Measurements from ENCODE around the gene CDK17. TPM values are rescaled to one million over a fixed set of nuclear protein-coding genes. Genes with fewer than 3 reads are reported as not detected.

CDK17 gene
- total RNA-seq, 1 donor: 73.8 TPM

- peak; percentile 27 for DNase-seq (ENCODE audit: low read depth)
- no peak for TF ChIP-seq CTCF (IDR thresholded peaks at IDR 0.05; ENCODE audit: insufficient read depth, low read depth, low read length)
- no peak overlapping the region for H3K4me3 ChIP-seq (ENCODE audit: low read depth, low read length)
Measured at GRCh38 chr12:96237035-96237434, 163.2 kb downstream of the CDK17 start.

GRCh38 chr12:96236221-96236822, 163.9 kb downstream of the CDK17 start:
- no peak for DNase-seq (ENCODE audit: low read depth)
- H3K4me3 ChIP-seq (ENCODE audit: low read depth, low read length): no peak overlapping the region
- TF ChIP-seq CTCF (IDR thresholded peaks at IDR 0.05; ENCODE audit: insufficient read depth, low read depth, low read length): no peak

GRCh38 chr12:96235484-96235826, 164.8 kb downstream of the CDK17 start:
- H3K4me3 ChIP-seq (ENCODE audit: low read depth, low read length): no peak overlapping the region
- no peak for DNase-seq (ENCODE audit: low read depth)
- no peak for TF ChIP-seq CTCF (IDR thresholded peaks at IDR 0.05; ENCODE audit: insufficient read depth, low read depth, low read length)

- TF ChIP-seq CTCF (IDR thresholded peaks at IDR 0.05; ENCODE audit: insufficient read depth, low read depth, low read length): no peak
- H3K4me3 ChIP-seq (ENCODE audit: low read depth, low read length): no peak overlapping the region
- DNase-seq (ENCODE audit: low read depth): no peak
Measured at GRCh38 chr12:96234591-96235483, 165.4 kb downstream of the CDK17 start.

- peak; percentile 82 for DNase-seq (ENCODE audit: low read depth)
- H3K4me3 ChIP-seq (ENCODE audit: low read depth, low read length): no peak overlapping the region
- TF ChIP-seq CTCF (IDR thresholded peaks at IDR 0.05; ENCODE audit: insufficient read depth, low read depth, low read length): no peak
Measured at GRCh38 chr12:96233939-96234461, 166.2 kb downstream of the CDK17 start.

GRCh38 chr12:96233168-96233567, 167.1 kb downstream of the CDK17 start:
- no peak for DNase-seq (ENCODE audit: low read depth)
- no peak for TF ChIP-seq CTCF (IDR thresholded peaks at IDR 0.05; ENCODE audit: insufficient read depth, low read depth, low read length)
- H3K4me3 ChIP-seq (ENCODE audit: low read depth, low read length): no peak overlapping the region

All from fibroblast of villous mesenchyme (primary cell).